ENCODE data around the gene KDM5B. TPM values are rescaled to one million over a fixed set of nuclear protein-coding genes. Genes with fewer than 3 reads are reported as not detected.
"Not testable (repeated sequence)": the region's sequence is repeated elsewhere in the genome, so short reads cannot be mapped to it uniquely, and the experiment has no call there.

The KDM5B gene
- total RNA-seq, 2 experiments from 2014 or later = not detected

GRCh38 chr1:202798792-202799331 lies 9.4 kb downstream of the KDM5B start:
- no peak for DNase-seq (ENCODE audit: low spot score)
- H3K4me2 ChIP-seq (ENCODE audit: low read length) = no peak overlapping the region
- H3K4me1 ChIP-seq (ENCODE audit: insufficient read depth, low read length, poor library complexity, severe bottlenecking) = no peaks in the 10 kb centered on the region
- TF ChIP-seq CTCF (conservative IDR thresholded peaks at IDR 0.05; ENCODE audit: low read length) (no peak), EZH2phosphoT487 (IDR thresholded peaks at IDR 0.05; ENCODE audit: borderline replicate concordance, low read depth, low read length) (no peak)
- BruUV-seq (replicated peaks) = no TSS peak
- H4K20me1 ChIP-seq (ENCODE audit: insufficient read depth, low read length) = no peaks in the 10 kb centered on the region
- ChIA-PET CTCF (ENCODE audit: unreplicated experiment) (no interaction called here), POLR2A (interaction anchor here (0.6 kb wide), 1 partner anchor 836 kb away, joined by 3 read pairs; no protein-coding TSS in a partner anchor)
- no peaks in the 10 kb centered on the region for H3K36me3 ChIP-seq (ENCODE audit: insufficient read depth, low read length)
- no peaks in the 10 kb centered on the region for H3K79me2 ChIP-seq (ENCODE audit: insufficient read depth, low read depth, low read length)
- no peak overlapping the region for H3K4me3 ChIP-seq (ENCODE audit: low read depth, low read length, poor library complexity, severe bottlenecking)
- no peaks in the 10 kb centered on the region for H3K9me3 ChIP-seq (ENCODE audit: low read length)
- intact Hi-C loops (cut with micrococcal nuclease; ENCODE audit: unreplicated experiment) = no loop called here
- H3K27ac ChIP-seq (ENCODE audit: low read depth, low read length, poor library complexity, severe bottlenecking) = no peak overlapping the region
- H2AFZ ChIP-seq (ENCODE audit: low read length) = no peak overlapping the region
- no peaks in the 10 kb centered on the region for H3K9me2 ChIP-seq (ENCODE audit: insufficient read depth, low read length)

GRCh38 chr1:202798260-202798659 lies 10.0 kb downstream of the KDM5B start:
- H3K4me3 ChIP-seq (ENCODE audit: low read depth, low read length, poor library complexity, severe bottlenecking) = no peak overlapping the region
- POLR2A ChIA-PET = interaction anchor here (0.6 kb wide), 1 partner anchor 837 kb away, joined by 3 read pairs; no protein-coding TSS in a partner anchor
- no peaks in the 10 kb centered on the region for H4K20me1 ChIP-seq (ENCODE audit: insufficient read depth, low read length)
- H3K9me3 ChIP-seq (ENCODE audit: low read length) = no peaks in the 10 kb centered on the region
- no peak for DNase-seq (ENCODE audit: low spot score)
- H3K4me2 ChIP-seq (ENCODE audit: low read length) = no peak overlapping the region
- no peaks in the 10 kb centered on the region for H3K36me3 ChIP-seq (ENCODE audit: insufficient read depth, low read length)
- intact Hi-C loops (cut with micrococcal nuclease; ENCODE audit: unreplicated experiment) = no loop called here
- no TSS peak for BruUV-seq (replicated peaks)
- H2AFZ ChIP-seq (ENCODE audit: low read length) = no peak overlapping the region
- no peaks in the 10 kb centered on the region for H3K79me2 ChIP-seq (ENCODE audit: insufficient read depth, low read depth, low read length)
- no peaks in the 10 kb centered on the region for H3K4me1 ChIP-seq (ENCODE audit: insufficient read depth, low read length, poor library complexity, severe bottlenecking)
- no peaks in the 10 kb centered on the region for H3K9me2 ChIP-seq (ENCODE audit: insufficient read depth, low read length)
- CTCF ChIA-PET (ENCODE audit: unreplicated experiment) = no interaction called here
- H3K27ac ChIP-seq (ENCODE audit: low read depth, low read length, poor library complexity, severe bottlenecking) = no peak overlapping the region
- TF ChIP-seq CTCF (conservative IDR thresholded peaks at IDR 0.05; ENCODE audit: low read length) (no peak), EZH2phosphoT487 (IDR thresholded peaks at IDR 0.05; ENCODE audit: borderline replicate concordance, low read depth, low read length) (no peak)

GRCh38 chr1:202796670-202797069 lies 11.6 kb downstream of the KDM5B start:
- no peak for DNase-seq (ENCODE audit: low spot score)
- Histone ChIP-seq H3K79me2 (ENCODE audit: insufficient read depth, low read depth, low read length) (no peaks in the 10 kb centered on the region), H3K4me3 (ENCODE audit: low read depth, low read length, poor library complexity, severe bottlenecking) (no peak overlapping the region), H3K4me1 (ENCODE audit: insufficient read depth, low read length, poor library complexity, severe bottlenecking) (no peaks in the 10 kb centered on the region), H3K36me3 (ENCODE audit: insufficient read depth, low read length) (no peaks in the 10 kb centered on the region), H3K27ac (ENCODE audit: low read depth, low read length, poor library complexity, severe bottlenecking) (no peak overlapping the region), H4K20me1 (ENCODE audit: insufficient read depth, low read length) (no peaks in the 10 kb centered on the region), H2AFZ (ENCODE audit: low read length) (no peak overlapping the region), H3K9me2 (ENCODE audit: insufficient read depth, low read length) (no peaks in the 10 kb centered on the region), H3K4me2 (ENCODE audit: low read length) (no peak overlapping the region), H3K9me3 (ENCODE audit: low read length) (no peaks in the 10 kb centered on the region)
- BruUV-seq (replicated peaks) = no TSS peak
- intact Hi-C loops (cut with micrococcal nuclease; ENCODE audit: unreplicated experiment) = no loop called here
- POLR2A ChIA-PET = no interaction called here
- CTCF ChIA-PET (ENCODE audit: unreplicated experiment) = no interaction called here
- no peak for TF ChIP-seq CTCF (conservative IDR thresholded peaks at IDR 0.05; ENCODE audit: low read length)
- TF ChIP-seq EZH2phosphoT487 (IDR thresholded peaks at IDR 0.05; ENCODE audit: borderline replicate concordance, low read depth, low read length) = no peak

GRCh38 chr1:202794931-202795330 lies 13.3 kb downstream of the KDM5B start:
- H3K27ac ChIP-seq (ENCODE audit: low read depth, low read length, poor library complexity, severe bottlenecking); intact Hi-C loops (cut with micrococcal nuclease; ENCODE audit: unreplicated experiment); H3K4me2 ChIP-seq (ENCODE audit: low read length); H3K4me1 ChIP-seq (ENCODE audit: insufficient read depth, low read length, poor library complexity, severe bottlenecking); CTCF ChIA-PET (ENCODE audit: unreplicated experiment); H3K79me2 ChIP-seq (ENCODE audit: insufficient read depth, low read depth, low read length); H4K20me1 ChIP-seq (ENCODE audit: insufficient read depth, low read length); H3K36me3 ChIP-seq (ENCODE audit: insufficient read depth, low read length); H3K4me3 ChIP-seq (ENCODE audit: low read depth, low read length, poor library complexity, severe bottlenecking); BruUV-seq (replicated peaks); H3K9me2 ChIP-seq (ENCODE audit: insufficient read depth, low read length); H2AFZ ChIP-seq (ENCODE audit: low read length); POLR2A ChIA-PET; DNase-seq (ENCODE audit: low spot score); H3K9me3 ChIP-seq (ENCODE audit: low read length): not testable (repeated sequence)
